GM12878 (cell line): ENCODE results near the gene DNAAF2. TPM values are rescaled to one million over a fixed set of nuclear protein-coding genes. Genes with fewer than 3 reads are reported as not detected.

Experiments used
- ATAC-seq: fragments of 200-7000 bp; cut with Tn5 transposase; 3 replicates; pipeline ENCODE4 v1.9.1; 2020; ENCODE audit warnings: mild to moderate bottlenecking, moderate library complexity
- BruUV-seq: library from RNA; stranded (reverse); fragments of 400-500 nt; replicated peaks from 2 replicates; lab custom pipeline; 2021; lab: Mats Ljungman, UMichigan
- CTCF ChIA-PET: fragments of 300-600 bp; sonication (Branson Sonifier 250); formaldehyde crosslinking; extraction: SDS; loops from one replicate; lab custom pipeline; 2021; ENCODE audit warnings: inconsistent platforms; lab: Yijun Ruan, JAX
- POLR2A ChIA-PET: fragments of 350-600 bp; formaldehyde crosslinking; extraction: SDS; loops from one replicate; lab custom pipeline; 2021; ENCODE audit warnings: inconsistent platforms; lab: Charles Lee
- RAD21 ChIA-PET: fragments of 300-600 bp; sonication (Branson Sonifier 250); formaldehyde crosslinking; loops from one replicate; lab custom pipeline; 2023; ENCODE audit warnings: antibody characterized with exemption; ENCODE audit not compliant: unreplicated experiment; lab: Charles Lee
- SMC1A ChIA-PET: fragments of 300-600 bp; sonication (Branson Sonifier 250); formaldehyde crosslinking; loops from one replicate; lab custom pipeline; 2023; ENCODE audit not compliant: unreplicated experiment, uncharacterized antibody; lab: Charles Lee
- DNase-seq: peaks from one replicate; pipeline ENCODE4 v3.0.0-alpha.2; 2011; ENCODE audit warnings: low read depth, low spot score
- FAIRE-seq: peaks from 3 replicates; lab custom pipeline; 2011; peaks lifted over from hg19 to GRCh38; lab: Jason Lieb, UNC
- H2AFZ ChIP-seq: 2 replicates; pipeline ENCODE4 v1.6.0; 2011; ENCODE audit warnings: low read depth, low read length, control low read depth; ENCODE audit not compliant: control insufficient read depth
- H3K27ac ChIP-seq: 2 replicates; pipeline ENCODE4 v1.5.1; 2011; ENCODE audit warnings: control low read depth; ENCODE audit not compliant: control insufficient read depth, insufficient read depth
- H3K27me3 ChIP-seq, 2 experiments: replicated peaks in 1 of 2; 2 replicates each; pipeline versions ENCODE4 v1.6.0 to v1.6.1; 2011; ENCODE audit warnings: low read length in 1 of 2; ENCODE audit not compliant: control insufficient read depth in 2 of 2, insufficient read depth in 2 of 2
- H3K36me3 ChIP-seq, 2 experiments: 2 replicates each; pipeline ENCODE4 v1.5.1; 2011; ENCODE audit warnings: low read length in 1 of 2; ENCODE audit not compliant: control insufficient read depth in 2 of 2, insufficient read depth in 2 of 2
- H3K4me1 ChIP-seq: 2 replicates; pipeline ENCODE4 v1.6.1; 2011; ENCODE audit warnings: mild to moderate bottlenecking, low read length, moderate library complexity, mixed read lengths; ENCODE audit not compliant: control insufficient read depth, insufficient read depth
- H3K4me2 ChIP-seq: 2 replicates; pipeline ENCODE4 v1.6.0; 2011; ENCODE audit warnings: control low read depth; ENCODE audit not compliant: control insufficient read depth, insufficient read depth
- H3K4me3 ChIP-seq: fragments of 200-600 bp; sonication (generic); 2 replicates; pipeline ENCODE4 v1.5.1; 2016
- H3K79me2 ChIP-seq: 2 replicates; pipeline ENCODE4 v1.6.0; 2011; ENCODE audit warnings: low read length; ENCODE audit not compliant: control insufficient read depth, insufficient read depth
- H3K9ac ChIP-seq: 2 replicates; pipeline ENCODE4 v1.8.0; 2011; ENCODE audit warnings: low read length, control low read depth, mixed read lengths; ENCODE audit not compliant: control insufficient read depth, insufficient read depth
- H3K9me3 ChIP-seq: replicated peaks from 3 replicates; pipeline ENCODE4 v1.5.1; 2011; ENCODE audit warnings: mild to moderate bottlenecking, low read length; ENCODE audit not compliant: control insufficient read depth, insufficient read depth
- H4K20me1 ChIP-seq: 2 replicates; pipeline ENCODE4 v1.6.0; 2011; ENCODE audit not compliant: control insufficient read depth, insufficient read depth
- ASH2L ChIP-seq: fragments of 300-600, 200-600 bp; sonication (generic); IDR thresholded peaks from 2 replicates; pipeline ENCODE4 v1.6.1; 2017; ENCODE audit warnings: low read depth, mild to moderate bottlenecking, borderline replicate concordance
- ATF7 ChIP-seq: fragments of 450-650 bp; IDR thresholded peaks from 2 replicates; pipeline ENCODE4 v1.6.1; 2016; ENCODE audit warnings: low read depth, mild to moderate bottlenecking
- EP300 ChIP-seq, 2 experiments: fragments of 150-350 bp in 1 of 2; IDR thresholded peaks; 2 replicates each; pipeline ENCODE4 v1.6.1; 2011 to 2012; ENCODE audit warnings: low read depth in 2 of 2, low read length in 2 of 2, borderline replicate concordance in 1 of 2, improper control_type of control experiment in 1 of 2, inconsistent platforms in 1 of 2; ENCODE audit not compliant: control insufficient read depth in 1 of 2
- POLR2AphosphoS5 ChIP-seq: IDR thresholded peaks from 2 replicates; pipeline ENCODE4 v1.6.1; 2011; ENCODE audit warnings: mild to moderate bottlenecking, low read length, inconsistent platforms
- SMARCA5 ChIP-seq: fragments of 450-650 bp; IDR thresholded peaks from 2 replicates; pipeline ENCODE4 v1.6.1; 2017; ENCODE audit warnings: mild to moderate bottlenecking
- SMC3 ChIP-seq: IDR thresholded peaks from 2 replicates; pipeline ENCODE4 v1.6.1; 2011; ENCODE audit warnings: low read length, improper control_type of control experiment, borderline replicate concordance
- TCF7 ChIP-seq: IDR thresholded peaks from 2 replicates; pipeline ENCODE4 v1.6.1; 2014; ENCODE audit warnings: antibody characterized with exemption, borderline replicate concordance
- ZBED1 ChIP-seq: IDR thresholded peaks from 2 replicates; pipeline ENCODE4 v1.6.1; 2016; ENCODE audit warnings: borderline replicate concordance
- WGBS: methylation state at CpG from one replicate; pipeline ENCODE4 v1.1.6; 2016; ENCODE audit warnings: low lambda C conversion rate; ENCODE audit not compliant: insufficient replicate concordance, insufficient coverage; ENCODE audit errors: missing lambda C conversion rate; 5-methylcytosine and 5-hydroxymethylcytosine counted together
- in situ Hi-C: fragments of 300-500 bp; cut with MboI; formaldehyde crosslinking; loops from 9 replicates; pipeline ENCODE4 v1.14.3; 2018; ENCODE audit warnings: mixed read lengths
- intact Hi-C: fragments of 100-400 bp; cut with micrococcal nuclease; formaldehyde crosslinking; loops from one replicate; pipeline ENCODE4 v1.14.2; 2022; ENCODE audit not compliant: unreplicated experiment
- polyA plus RNA-seq, 11 experiments: library from polyadenylated mRNA; depleted of rRNA in 4 of 11; unstranded in 6 of 11; stranded (reverse) in 5 of 11; fragments of >200 nt; fragmentation: Nextera tagmentation in 4 of 11; fragmentation: Illumina TruSeq in 1 of 11; extraction: Ambion mirVana in 4 of 11; extraction: Trizol in 1 of 11; gene quantifications; 1 replicate in 1 of 11; 2 replicates in 10 of 11; pipeline versions ENCODE4 v1.2.1 to v1.2.3, GENCODE V29; 2011 to 2016; ENCODE audit warnings: inconsistent platforms in 2 of 11, missing spikeins in 2 of 11, low read depth in 1 of 11
- total RNA-seq, 4 experiments: library from RNA; depleted of rRNA in 3 of 4; stranded (reverse); fragments of >200 nt in 3 of 4; fragmentation: Illumina TruSeq in 1 of 4; extraction: Trizol in 1 of 4; gene quantifications; 2 replicates each; pipeline versions ENCODE4 v1.2.1 to v1.2.3, GENCODE V29; 2013 to 2021
- TF ChIP-seq, protein P1 (sequence below): IDR thresholded peaks from 2 replicates; pipeline ENCODE4 v1.6.1; 2012; ENCODE audit warnings: improper control_type of control experiment, low read depth, low read length; ENCODE audit not compliant: insufficient replicate concordance
- TF ChIP-seq, protein P2 (sequence below): fragments of 450-650 bp; formaldehyde crosslinking; IDR thresholded peaks from 2 replicates; pipeline ENCODE4 v1.5.0; 2022; ENCODE audit warnings: mild to moderate bottlenecking, missing genetic modification characterization

The DNAAF2 gene
- total and polyA plus RNA-seq, 10 of the 15 experiments (the other 5 are each of a cell fraction or from before 2014, with no cell fraction given): 5.7 to 24.7 (median 10.8) TPM

DNA sequence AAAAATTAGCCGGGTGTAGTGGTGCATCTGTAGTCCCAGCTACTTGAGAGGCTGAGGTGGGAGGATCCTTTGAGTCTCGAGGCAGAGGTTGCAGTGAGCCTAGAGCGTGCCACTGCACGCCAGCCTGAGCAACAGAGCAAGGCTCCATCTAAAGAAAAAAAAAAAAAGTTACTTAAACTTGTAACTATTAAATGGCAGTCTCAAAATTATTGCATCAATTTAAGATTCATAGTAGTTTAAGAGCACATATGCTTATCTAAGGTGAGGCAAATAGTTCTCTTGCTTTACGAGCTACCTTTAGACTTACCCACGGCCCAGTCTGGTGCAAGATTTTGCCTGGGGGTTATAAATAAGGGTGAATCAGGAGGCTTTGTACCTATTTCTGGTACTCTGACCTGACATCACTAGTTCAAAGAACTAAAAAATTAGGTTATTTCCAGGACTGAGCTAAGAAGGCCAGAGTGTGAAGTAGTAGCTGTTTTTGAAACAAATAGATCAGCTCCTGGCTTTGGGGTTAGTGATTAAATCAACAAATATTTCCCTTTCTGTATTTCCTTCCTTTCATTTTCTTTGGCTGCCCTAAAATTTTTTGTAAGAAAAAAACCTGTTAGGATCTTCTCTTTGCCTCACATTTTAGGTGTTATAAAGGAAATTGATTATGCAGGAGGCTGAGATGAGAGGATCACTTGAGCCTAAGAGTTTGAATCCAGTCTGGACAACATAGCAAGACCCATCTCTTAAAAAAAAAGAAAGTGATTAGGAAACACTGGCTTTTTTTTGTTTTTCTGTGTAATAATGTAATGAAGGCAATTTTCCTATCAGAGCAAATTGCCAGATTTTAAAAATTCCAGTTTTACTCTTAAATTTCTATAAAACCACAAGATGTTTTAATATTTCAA is 10.9 kb downstream of the DNAAF2 start (continued):
- TF ChIP-seq, protein P1, sequence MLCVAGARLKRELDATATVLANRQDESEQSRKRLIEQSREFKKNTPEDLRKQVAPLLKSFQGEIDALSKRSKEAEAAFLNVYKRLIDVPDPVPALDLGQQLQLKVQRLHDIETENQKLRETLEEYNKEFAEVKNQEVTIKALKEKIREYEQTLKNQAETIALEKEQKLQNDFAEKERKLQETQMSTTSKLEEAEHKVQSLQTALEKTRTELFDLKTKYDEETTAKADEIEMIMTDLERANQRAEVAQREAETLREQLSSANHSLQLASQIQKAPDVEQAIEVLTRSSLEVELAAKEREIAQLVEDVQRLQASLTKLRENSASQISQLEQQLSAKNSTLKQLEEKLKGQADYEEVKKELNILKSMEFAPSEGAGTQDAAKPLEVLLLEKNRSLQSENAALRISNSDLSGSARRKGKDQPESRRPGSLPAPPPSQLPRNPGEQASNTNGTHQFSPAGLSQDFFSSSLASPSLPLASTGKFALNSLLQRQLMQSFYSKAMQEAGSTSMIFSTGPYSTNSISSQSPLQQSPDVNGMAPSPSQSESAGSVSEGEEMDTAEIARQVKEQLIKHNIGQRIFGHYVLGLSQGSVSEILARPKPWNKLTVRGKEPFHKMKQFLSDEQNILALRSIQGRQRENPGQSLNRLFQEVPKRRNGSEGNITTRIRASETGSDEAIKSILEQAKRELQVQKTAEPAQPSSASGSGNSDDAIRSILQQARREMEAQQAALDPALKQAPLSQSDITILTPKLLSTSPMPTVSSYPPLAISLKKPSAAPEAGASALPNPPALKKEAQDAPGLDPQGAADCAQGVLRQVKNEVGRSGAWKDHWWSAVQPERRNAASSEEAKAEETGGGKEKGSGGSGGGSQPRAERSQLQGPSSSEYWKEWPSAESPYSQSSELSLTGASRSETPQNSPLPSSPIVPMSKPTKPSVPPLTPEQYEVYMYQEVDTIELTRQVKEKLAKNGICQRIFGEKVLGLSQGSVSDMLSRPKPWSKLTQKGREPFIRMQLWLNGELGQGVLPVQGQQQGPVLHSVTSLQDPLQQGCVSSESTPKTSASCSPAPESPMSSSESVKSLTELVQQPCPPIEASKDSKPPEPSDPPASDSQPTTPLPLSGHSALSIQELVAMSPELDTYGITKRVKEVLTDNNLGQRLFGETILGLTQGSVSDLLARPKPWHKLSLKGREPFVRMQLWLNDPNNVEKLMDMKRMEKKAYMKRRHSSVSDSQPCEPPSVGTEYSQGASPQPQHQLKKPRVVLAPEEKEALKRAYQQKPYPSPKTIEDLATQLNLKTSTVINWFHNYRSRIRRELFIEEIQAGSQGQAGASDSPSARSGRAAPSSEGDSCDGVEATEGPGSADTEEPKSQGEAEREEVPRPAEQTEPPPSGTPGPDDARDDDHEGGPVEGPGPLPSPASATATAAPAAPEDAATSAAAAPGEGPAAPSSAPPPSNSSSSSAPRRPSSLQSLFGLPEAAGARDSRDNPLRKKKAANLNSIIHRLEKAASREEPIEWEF: no peak
- TF ChIP-seq SMC3 (no peak), ATF7 (peak; percentile 74), ZBED1 (no peak)

DNA sequence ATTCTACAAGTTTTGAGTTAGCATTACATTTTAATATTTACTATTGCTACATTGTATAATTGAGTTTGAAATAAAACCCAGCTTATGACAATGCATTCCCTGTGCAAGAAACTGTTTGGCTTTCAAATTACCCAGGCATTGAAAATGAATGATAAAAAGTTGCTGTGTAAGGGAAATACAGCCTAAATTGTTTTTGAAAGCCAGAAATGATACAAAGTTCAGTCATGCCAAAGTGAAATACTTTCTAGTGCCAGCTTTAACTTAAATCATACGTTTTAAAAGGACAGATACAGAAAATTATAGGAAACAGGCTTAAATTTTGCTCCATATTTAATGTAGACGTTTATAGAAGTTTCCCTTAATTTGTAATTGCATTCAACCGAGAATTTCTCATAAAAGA is 11.7 kb downstream of the DNAAF2 start:
- no peaks in the 10 kb centered on the region for H3K27me3 ChIP-seq
- H3K4me2 ChIP-seq: peak overlapping the region; percentile 95
- intact Hi-C loops (loop anchor here (5.0 kb wide), 1 partner anchor 1044 kb away; the partner anchor contains the start of gene SAV1), in situ Hi-C loops (loop anchor here (10.0 kb wide), 1 partner anchor 1201 kb away; no protein-coding TSS in a partner anchor)
- no peak for ATAC-seq
- no peaks in the 10 kb centered on the region for H3K4me1 ChIP-seq
- peak overlapping the region; percentile 70 for H3K27ac ChIP-seq
- ChIA-PET POLR2A (interaction anchor here (0.6 to 6.2 kb wide), 6 partner anchors 9 to 144 kb away, joined by 3 to 122 read pairs (median 12); partner anchors contain the start of genes DNAAF2, KLHDC2, LRR1 and RPS29), RAD21 (interaction anchor here (0.6 to 5.8 kb wide), 8 partner anchors 10 to 698 kb away, joined by 3 to 82 read pairs (median 4); partner anchors contain the start of genes DNAAF2, LRR1 and RPS29), SMC1A (interaction anchor here (1.0 to 2.9 kb wide), 6 partner anchors 9 to 229 kb away, joined by 3 to 13 read pairs (median 6); partner anchors contain the start of genes DNAAF2, NEMF and RPS29), CTCF (interaction anchor here (1.2 to 2.5 kb wide), 8 partner anchors 9 to 239 kb away, joined by 3 to 14 read pairs (median 5); no protein-coding TSS in a partner anchor)
- H4K20me1 ChIP-seq: no peaks in the 10 kb centered on the region
- no peaks in the 10 kb centered on the region for H3K9me3 ChIP-seq
- peak overlapping the region; percentile 92 for H3K4me3 ChIP-seq
- no TSS peak for BruUV-seq
- FAIRE-seq: no peak
- H2AFZ ChIP-seq: no peak overlapping the region
- no peak for DNase-seq
- H3K9ac ChIP-seq: peak overlapping the region; percentile 98
- WGBS: 1% methylated on average over 3 of the region's 3 CpGs
- H3K36me3 ChIP-seq: peaks cover 0 to 2% of the 10 kb centered on the region in 2 experiments; a peak in 1 of 4 replicates
- H3K79me2 ChIP-seq: peaks cover 89% of the 10 kb centered on the region
- TF ChIP-seq POLR2AphosphoS5 (no peak), ASH2L (no peak), EP300 (IDR thresholded peaks at IDR 0.05; ENCODE audit: borderline replicate concordance in 1 of 2, control insufficient read depth in 1 of 2, low read depth in 2 of 2, low read length in 2 of 2) (no peak), TCF7 (no peak), SMARCA5 (no peak)
- TF ChIP-seq, protein P2, sequence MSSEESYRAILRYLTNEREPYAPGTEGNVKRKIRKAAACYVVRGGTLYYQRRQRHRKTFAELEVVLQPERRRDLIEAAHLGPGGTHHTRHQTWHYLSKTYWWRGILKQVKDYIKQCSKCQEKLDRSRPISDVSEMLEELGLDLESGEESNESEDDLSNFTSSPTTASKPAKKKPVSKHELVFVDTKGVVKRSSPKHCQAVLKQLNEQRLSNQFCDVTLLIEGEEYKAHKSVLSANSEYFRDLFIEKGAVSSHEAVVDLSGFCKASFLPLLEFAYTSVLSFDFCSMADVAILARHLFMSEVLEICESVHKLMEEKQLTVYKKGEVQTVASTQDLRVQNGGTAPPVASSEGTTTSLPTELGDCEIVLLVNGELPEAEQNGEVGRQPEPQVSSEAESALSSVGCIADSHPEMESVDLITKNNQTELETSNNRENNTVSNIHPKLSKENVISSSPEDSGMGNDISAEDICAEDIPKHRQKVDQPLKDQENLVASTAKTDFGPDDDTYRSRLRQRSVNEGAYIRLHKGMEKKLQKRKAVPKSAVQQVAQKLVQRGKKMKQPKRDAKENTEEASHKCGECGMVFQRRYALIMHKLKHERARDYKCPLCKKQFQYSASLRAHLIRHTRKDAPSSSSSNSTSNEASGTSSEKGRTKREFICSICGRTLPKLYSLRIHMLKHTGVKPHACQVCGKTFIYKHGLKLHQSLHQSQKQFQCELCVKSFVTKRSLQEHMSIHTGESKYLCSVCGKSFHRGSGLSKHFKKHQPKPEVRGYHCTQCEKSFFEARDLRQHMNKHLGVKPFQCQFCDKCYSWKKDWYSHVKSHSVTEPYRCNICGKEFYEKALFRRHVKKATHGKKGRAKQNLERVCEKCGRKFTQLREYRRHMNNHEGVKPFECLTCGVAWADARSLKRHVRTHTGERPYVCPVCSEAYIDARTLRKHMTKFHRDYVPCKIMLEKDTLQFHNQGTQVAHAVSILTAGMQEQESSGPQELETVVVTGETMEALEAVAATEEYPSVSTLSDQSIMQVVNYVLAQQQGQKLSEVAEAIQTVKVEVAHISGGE (CRISPR knock-in tag): no peak
